ENCODE measurements around the gene SLC1A2. TPM values are rescaled to one million over a fixed set of nuclear protein-coding genes. Genes with fewer than 3 reads are reported as not detected.

The SLC1A2 gene
- total RNA-seq, 2 donors from 2014 or later, result 7.1 to 13.5 TPM

- Mint-ChIP-seq H3K27me3 (ENCODE audit: insufficient read depth) (peaks cover 36% of the 10 kb centered on the region), H3K4me3 (no peak overlapping the region)
- H3K9ac ChIP-seq (ENCODE audit: extremely low read depth, low read length, poor library complexity, severe bottlenecking), result no peak overlapping the region
These were observed 14.2 kb upstream of the SLC1A2 start for GRCh38 chr11:35433588-35433987.

GRCh38 chr11:35432464-35432863 is 13.1 kb upstream of the SLC1A2 start:
- Histone ChIP-seq H3K27me3 (ENCODE audit: control insufficient read depth, insufficient read depth, low read length, poor library complexity, severe bottlenecking) (peaks cover 13% of the 10 kb centered on the region), H3K4me1 (ENCODE audit: control insufficient read depth, insufficient read depth, low read length) (peaks cover under 1% of the 10 kb centered on the region), H3K4me3 (ENCODE audit: low read length) (no peak overlapping the region), H3K9me3 (ENCODE audit: control insufficient read depth, low read length) (no peaks in the 10 kb centered on the region), H3K36me3 (ENCODE audit: control insufficient read depth, insufficient read depth, low read length) (no peaks in the 10 kb centered on the region), H3K9ac (ENCODE audit: extremely low read depth, low read length, poor library complexity, severe bottlenecking) (no peak overlapping the region), H3K27ac (ENCODE audit: low read depth, low read length) (no peak overlapping the region)
- H3K27me3 Mint-ChIP-seq (ENCODE audit: insufficient read depth), result peaks cover 32% of the 10 kb centered on the region
- peaks cover 36% of the 10 kb centered on the region for H3K36me3 Mint-ChIP-seq (ENCODE audit: low read depth)
- DNase-seq, result no peak
- no peak overlapping the region for H3K27ac Mint-ChIP-seq
- H3K4me3 Mint-ChIP-seq, result no peak overlapping the region
- H3K4me1 Mint-ChIP-seq, result peaks cover 3% of the 10 kb centered on the region
- WGBS, 2 experiments (ENCODE audit: insufficient coverage in 1 of 2, insufficient read length in 1 of 2), result 92 to 96% methylated on average over 13 to 14 of the region's 14 CpGs
- no peaks in the 10 kb centered on the region for H3K9me3 Mint-ChIP-seq
- no peak for TF ChIP-seq CTCF (conservative IDR thresholded peaks at IDR 0.05)

More at GRCh38 chr11:35433588-35433987, 14.2 kb upstream of the SLC1A2 start:
- no peaks in the 10 kb centered on the region for H3K9me3 ChIP-seq (ENCODE audit: control insufficient read depth, low read length)
- Mint-ChIP-seq H3K4me1 (peaks cover 1% of the 10 kb centered on the region), H3K9me3 (no peaks in the 10 kb centered on the region), H3K36me3 (ENCODE audit: low read depth) (peaks cover 34% of the 10 kb centered on the region), H3K27ac (no peak overlapping the region)
- no peak overlapping the region for H3K27ac ChIP-seq (ENCODE audit: low read depth, low read length)
- no peaks in the 10 kb centered on the region for H3K4me1 ChIP-seq (ENCODE audit: control insufficient read depth, insufficient read depth, low read length)
- H3K36me3 ChIP-seq (ENCODE audit: control insufficient read depth, insufficient read depth, low read length), result no peaks in the 10 kb centered on the region
- TF ChIP-seq CTCF (conservative IDR thresholded peaks at IDR 0.05), result no peak
- peaks cover 24% of the 10 kb centered on the region for H3K27me3 ChIP-seq (ENCODE audit: control insufficient read depth, insufficient read depth, low read length, poor library complexity, severe bottlenecking)
- WGBS, 2 experiments (ENCODE audit: insufficient coverage in 1 of 2, insufficient read length in 1 of 2), result 84 to 100% methylated on average over 2 to 3 of the region's 3 CpGs
- H3K4me3 ChIP-seq (ENCODE audit: low read length), result no peak overlapping the region
- DNase-seq, result no peak

GRCh38 chr11:35427071-35427470 is 7.7 kb upstream of the SLC1A2 start:
- peaks cover 59% of the 10 kb centered on the region for H3K27me3 Mint-ChIP-seq (ENCODE audit: insufficient read depth)
- WGBS, 2 experiments (ENCODE audit: insufficient coverage in 1 of 2, insufficient read length in 1 of 2), result 72 to 93% methylated on average over 2 to 3 of the region's 3 CpGs

More at GRCh38 chr11:35427071-35427470, 7.7 kb upstream of the SLC1A2 start:
- no peak for DNase-seq
- peaks cover 40% of the 10 kb centered on the region for H3K27me3 ChIP-seq (ENCODE audit: control insufficient read depth, insufficient read depth, low read length, poor library complexity, severe bottlenecking)
- Mint-ChIP-seq H3K36me3 (ENCODE audit: low read depth) (peaks cover 19% of the 10 kb centered on the region), H3K27ac (no peak overlapping the region), H3K4me3 (no peak overlapping the region), H3K4me1 (peaks cover 16% of the 10 kb centered on the region), H3K9me3 (no peaks in the 10 kb centered on the region)
- TF ChIP-seq CTCF (conservative IDR thresholded peaks at IDR 0.05), result no peak
- H3K36me3 ChIP-seq (ENCODE audit: control insufficient read depth, insufficient read depth, low read length), result no peaks in the 10 kb centered on the region
- no peak overlapping the region for H3K9ac ChIP-seq (ENCODE audit: extremely low read depth, low read length, poor library complexity, severe bottlenecking)
- no peaks in the 10 kb centered on the region for H3K9me3 ChIP-seq (ENCODE audit: control insufficient read depth, low read length)
- H3K27ac ChIP-seq (ENCODE audit: low read depth, low read length), result no peak overlapping the region
- H3K4me3 ChIP-seq (ENCODE audit: low read length), result no peak overlapping the region
- peaks cover 5% of the 10 kb centered on the region for H3K4me1 ChIP-seq (ENCODE audit: control insufficient read depth, insufficient read depth, low read length)
